NCI-H82 treated with DMSO at 0.1 percent for 48 hours (cell line): ENCODE results near the gene ZNF160.
"Not testable (repeated sequence)": the region's sequence is repeated elsewhere in the genome, so short reads cannot be mapped to it uniquely, and the experiment has no call there.

Source experiments
- DNase-seq: peaks from one replicate; lab custom pipeline; 2025; ENCODE audit not compliant: unreplicated experiment; lab: John Stamatoyannopoulos, UW

ZNF160 gene

DNA sequence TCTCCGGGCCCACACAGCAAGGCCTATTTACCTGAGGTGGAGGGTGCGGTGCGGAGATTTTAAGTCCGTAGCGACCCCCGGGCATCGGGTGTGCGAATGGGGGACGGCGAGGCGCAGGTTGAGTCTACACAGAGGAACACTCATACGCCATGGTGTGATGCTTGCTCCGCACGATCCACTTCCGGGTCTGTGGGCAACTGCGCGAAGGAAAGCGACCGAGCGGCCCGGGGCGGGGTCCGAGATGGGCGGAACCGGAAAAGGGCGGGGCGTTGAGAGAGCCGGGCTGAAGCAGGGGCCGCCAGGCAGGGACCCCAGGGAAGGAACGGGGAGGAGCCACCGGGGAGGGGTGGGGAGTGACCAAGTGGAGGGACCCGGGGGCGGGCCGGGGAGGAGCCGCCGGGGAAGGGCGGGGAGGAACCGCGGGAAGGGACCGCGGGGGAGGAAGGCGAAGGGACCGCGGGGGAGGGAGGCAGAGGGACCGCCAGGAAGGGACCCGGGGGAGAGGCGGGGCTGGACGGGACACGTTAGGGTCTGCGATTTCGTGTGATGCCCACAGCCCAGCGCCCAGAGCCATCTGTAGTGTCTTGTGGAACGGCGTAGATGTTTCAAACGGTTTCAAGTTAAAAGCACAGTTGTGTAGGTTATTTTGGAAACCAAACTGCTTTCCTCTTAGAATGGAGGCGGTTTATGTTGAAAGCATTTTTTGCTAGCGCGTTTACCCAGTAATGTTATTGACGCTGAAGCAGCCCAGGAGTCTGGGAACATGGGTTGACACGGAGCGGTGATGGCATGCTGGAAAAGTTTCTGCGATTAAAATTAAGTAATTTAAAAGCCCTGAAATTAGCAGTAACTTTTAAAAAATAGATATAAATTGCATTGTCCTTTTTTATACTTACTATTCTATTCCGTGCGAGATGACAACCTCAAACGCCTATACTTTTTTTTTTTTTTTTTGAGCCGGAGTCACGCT lies at the start of gene ZNF160:
TSS of gene ZNF160 (minus strand) at position 189 of the 970 bp plus-strand sequence. CDS start 17,146 bp downstream, outside the sequence.
- peak; percentile 93 for DNase-seq

DNA sequence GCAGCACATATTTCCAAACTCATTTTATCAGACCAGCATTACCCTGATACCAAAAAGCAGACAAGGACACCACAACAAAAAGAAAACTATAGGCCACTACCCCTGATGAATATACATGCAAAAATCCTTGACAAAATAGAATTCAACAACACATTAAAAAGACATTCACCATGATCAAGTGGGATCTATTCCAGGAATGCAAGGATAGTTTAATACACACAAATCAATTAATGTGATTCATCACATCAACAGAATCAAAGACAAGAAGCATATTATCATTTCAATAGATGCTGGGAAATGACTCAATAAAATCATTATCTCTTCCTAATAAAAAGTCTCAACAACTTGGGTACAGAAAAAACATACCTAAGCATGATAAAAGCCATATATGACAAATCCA lies 44.4 kb upstream of the ZNF160 start:
- DNase-seq, result no peak

DNA sequence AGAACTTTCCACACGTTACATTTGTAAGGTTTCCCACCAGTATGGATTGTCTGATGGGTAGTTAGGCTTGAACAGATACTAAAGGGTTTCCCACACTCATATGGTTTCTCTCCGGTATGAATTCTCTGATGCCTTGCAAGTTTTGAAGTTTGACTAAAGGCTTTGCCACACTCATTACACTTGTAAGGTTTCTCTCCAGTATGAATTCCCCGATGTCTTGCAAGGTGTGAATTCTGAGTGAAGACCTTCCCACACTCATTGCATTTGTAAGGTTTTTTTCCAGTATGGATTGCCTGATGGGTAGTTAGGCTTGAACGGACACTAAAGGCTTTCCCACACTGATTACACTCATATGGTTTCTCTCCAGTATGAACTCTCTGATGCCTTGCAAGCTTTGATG lies 37.1 kb upstream of the ZNF160 start:
- no peak for DNase-seq

DNA sequence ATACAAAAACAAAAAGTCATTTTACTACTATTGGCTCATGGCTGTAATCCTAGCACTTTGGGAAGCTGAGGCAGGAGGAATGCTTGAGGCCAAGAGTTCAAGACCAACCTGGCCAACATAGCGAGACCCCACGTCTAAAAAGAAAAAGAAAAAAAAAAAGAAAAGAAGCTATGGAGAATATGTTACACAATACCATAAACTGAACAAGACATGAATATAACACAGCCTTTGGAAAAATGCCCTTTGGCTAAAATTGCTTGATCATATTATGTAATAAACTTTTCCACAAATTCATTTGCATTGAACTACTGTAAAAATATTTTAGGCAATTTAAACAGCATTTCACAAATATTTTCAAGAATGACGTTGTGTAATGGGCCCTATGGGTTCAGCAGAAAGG lies 33.2 kb upstream of the ZNF160 start:
- DNase-seq, result no peak

DNA sequence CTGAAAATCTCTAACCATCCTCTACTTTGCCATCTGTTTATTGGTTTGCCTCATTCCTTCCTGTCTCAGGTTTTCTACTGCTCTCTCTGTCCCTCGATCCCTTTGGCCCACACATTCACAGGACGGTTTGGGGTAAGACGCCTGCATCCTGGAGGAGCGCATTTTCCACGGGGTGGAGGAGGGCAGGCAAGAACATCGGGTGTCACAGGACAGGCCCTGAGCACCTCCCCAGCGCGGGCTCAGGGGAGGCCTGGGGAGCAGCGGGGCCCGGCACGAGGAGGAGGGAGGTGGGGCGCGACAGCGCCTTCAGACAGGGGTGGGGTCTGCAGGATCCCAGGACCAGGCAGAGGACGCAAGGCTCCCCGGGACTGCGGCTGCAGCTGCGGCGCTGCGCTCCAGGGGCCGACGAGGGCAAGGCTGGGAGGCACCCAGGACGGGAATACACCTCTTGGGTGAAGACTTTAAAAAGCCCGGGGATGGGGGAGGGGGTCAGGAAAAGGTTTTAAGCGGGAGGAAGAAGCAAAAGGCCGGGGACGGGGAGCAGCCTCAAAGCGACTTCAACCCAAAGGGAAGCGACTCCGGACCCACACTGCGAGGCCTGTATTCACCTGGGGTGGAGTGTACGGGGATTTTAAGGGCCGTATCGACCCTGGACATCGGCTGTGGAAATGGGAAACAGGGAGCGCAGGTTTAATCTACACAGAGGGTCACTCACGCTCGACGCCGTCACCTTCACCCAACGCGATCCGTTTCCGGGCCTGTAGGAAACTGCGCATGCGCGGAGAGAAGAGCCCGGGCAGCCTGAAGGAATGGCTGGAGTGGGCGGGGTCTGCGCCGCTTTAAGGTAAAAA lies 29.1 kb upstream of the ZNF160 start, which contains the start of gene ZNF415:
TSS of gene ZNF415 (minus strand) at position 770 of the 851 bp plus-strand sequence. CDS start 10,234 bp downstream, outside the sequence.
- DNase-seq, result peak; percentile 27

DNA sequence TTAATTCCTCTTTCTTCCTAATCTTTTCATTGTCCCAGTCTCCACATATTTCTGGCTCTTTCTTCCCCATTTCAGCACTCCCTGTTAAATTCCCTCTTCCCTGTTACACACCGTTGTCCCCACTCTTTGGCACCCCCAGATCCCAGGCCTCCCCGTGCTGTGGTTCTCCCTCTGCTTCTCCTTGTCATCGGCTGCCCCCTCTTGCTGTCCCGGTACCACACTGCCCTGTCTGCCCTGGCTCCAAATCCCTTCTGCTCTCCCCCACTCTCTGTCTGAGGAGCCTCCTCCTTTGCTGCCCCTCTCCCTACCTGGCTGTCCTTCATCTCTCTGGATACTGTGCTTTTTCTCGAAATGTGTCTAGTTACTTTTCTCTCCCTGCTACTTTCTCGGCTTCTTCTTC lies 28.5 kb upstream of the ZNF160 start:
- no peak for DNase-seq

DNA sequence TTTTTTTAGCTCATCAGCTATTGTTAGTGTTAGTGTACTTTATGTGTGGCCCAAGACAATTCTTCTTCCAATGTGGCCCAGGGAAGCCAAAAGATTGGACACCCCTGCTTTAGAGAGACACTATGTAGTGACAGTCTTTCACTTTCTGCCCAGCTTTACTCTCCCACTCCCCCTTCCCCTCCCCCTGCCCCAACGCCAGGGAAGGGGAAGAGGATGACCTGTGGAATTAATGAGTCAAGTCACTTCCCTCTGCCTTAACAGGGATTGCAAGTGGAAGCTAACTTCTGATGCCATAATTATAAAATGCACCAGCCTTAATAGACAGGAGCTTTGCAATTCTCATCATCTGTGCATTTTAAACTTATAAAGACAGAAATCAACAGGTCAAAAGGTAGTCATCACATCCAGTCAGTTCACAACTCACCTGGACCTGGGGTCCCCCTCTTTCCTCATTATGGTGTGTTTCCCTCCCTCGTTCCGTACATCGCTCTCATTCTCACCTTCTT lies 27.9 kb upstream of the ZNF160 start:
- no peak for DNase-seq

DNA sequence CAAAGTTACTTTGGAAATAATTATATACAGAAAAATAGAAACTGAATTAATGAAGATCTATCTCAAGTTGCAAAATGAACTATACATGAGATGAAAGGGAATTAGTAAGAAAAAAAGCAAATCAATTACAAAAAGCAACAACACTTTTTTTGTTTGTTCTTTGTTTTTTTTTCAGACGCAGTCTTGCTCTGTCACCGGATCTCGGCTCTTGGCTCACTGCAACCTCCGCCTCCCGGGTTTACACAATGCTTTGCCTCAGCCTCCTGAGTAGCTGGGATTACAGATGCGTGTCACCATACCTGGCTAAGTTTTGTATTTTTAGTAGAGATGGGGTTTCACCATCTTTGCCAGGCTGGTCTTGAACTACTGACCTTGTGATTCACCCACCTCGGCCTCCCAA lies 27.3 kb upstream of the ZNF160 start:
- DNase-seq, result no peak

DNA sequence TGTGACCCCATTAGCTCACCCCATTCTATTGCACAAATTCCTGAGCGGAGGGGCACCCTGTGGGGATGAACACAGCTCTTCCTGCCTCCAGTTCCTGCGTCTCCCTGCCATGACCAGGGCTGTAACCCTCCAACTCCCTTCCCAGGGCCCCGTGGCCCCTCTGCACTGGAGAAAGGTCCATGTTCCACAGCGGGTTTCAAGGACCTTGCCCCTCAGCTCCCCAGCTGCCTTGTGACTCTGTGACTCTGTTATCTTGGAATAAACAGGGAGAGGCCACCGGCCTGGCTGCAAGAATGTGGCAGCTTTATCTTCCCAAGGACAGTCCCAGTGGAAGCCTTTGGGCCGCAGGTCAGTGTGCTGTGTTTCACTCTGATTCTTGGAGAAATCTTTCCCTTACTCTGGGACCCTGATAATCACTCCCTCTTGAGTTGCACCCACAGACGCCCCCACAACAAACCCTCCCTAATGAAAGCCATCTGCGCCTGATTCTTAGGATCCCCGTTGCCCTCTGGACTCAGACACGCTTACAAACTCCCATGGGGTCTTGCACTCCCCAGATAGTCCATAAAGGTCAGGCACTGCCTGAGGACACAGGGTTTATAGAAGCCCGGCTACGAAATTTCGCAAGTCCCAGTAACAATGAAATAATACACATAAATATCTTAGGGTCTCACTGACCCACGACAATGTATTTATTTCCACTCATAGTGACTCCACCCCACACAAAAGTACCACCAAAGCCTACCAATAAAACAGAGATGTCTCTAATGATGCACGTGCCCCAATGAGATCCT lies 23.7 kb upstream of the ZNF160 start:
- not testable (repeated sequence) for DNase-seq

DNA sequence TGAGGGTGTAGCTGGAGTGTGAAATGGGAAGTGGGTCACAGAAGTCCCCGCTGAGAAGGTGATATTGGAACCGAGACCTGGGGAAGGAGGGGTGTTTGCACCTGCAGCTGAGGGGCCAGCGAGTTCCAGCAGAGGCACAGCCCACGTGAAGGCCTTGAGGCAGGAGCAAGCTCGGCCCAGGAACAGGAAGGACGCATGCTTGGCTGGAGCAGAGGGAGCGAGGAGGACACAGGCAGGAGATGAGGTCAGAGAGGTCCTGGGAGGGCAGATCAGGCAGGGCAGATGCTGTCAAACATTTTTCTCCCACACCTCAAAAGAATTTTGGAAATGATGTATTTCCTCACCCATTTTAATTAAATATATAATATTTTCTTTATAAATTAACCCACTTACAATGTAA lies 20.2 kb upstream of the ZNF160 start:
- DNase-seq, result no peak

DNA sequence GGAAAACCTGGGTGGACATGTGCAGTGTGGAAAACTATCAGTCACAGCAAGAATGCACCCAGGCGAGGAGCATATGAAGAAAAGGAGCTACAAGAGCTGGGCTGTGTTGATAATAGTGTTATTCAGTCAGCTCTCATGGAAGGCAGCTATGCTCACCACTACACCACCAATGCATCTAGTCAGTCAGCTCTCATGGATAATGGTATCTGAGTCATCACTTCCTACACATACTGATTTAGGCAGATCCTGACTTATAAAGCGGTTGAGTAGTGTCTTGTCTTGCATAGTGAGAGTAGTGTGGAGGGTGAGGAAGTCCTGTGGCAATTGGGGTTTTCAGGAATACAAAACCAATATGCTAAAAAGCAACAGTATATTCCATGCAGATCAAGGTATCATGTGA lies 9.1 kb upstream of the ZNF160 start:
- no peak for DNase-seq

DNA sequence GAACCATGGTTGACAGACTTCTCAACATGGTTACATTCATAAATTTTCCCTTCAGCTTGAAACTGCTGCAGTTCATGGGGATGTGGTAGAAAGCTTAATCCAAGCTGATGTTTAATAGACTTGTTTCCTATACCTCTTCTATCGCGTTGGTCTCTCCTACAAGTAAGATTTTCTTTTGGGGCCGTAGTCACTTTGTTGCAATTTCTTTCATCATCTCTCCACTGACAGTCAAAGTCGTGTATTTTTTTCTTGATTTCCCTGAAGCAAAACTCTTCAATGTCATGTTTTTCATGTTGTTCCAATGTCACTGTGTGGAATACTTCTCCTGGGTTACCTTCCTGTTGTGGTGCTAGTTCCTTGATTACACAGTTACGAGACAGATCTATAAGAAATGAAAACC lies 6.3 kb upstream of the ZNF160 start:
- DNase-seq, result no peak

DNA sequence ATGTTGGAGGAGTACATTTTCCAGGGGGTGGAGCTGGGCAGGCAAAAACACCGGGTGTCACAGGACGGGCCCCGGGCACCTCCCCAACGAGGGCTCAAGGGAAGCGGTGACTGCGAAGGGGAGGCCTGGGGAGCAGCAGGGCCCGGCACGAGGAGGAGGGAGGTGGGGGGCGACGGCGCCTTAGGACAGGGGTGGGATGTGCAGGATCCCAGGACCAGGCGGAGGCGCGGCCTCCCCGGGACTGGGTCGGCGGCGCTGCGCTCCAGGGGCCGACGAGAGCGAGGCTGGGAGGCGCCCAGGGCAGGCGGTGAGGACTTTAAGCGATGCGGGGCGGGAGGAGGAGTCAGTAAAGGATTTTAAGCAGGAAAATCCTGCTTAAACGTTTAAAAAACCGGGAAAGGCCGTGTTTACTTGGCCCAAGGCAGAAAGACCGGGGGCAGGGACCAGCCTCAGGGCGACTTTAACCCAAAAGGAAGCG lies 427 bp downstream of the ZNF160 start:
- no peak for DNase-seq

DNA sequence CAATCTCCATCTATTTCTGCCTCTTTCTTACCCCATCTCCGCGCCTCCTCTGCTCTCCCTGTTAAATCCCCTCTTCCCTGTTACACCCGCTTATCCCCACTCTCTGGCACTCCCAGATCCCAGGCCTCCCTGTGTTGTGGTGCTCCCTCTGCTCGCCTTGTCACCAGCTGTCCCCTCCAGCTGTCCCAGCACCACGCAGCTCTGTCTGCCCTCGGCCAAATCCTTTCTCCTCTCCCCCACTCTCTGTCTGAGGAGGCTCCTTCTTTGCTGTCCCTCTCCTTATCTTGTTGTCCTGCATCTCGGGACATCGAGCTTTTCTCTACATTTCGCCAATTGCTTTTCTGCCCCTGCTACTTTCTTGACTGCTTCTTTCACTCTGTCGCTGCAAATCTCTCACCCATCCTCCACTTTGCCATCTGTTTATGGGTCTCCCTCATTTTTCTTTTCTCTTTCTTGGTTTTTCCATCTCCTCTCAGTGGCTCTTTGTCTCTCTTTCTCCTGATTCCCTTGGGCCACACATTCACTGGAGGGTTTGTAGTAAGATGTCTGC lies 941 bp downstream of the ZNF160 start:
- peak; percentile 63 for DNase-seq

DNA sequence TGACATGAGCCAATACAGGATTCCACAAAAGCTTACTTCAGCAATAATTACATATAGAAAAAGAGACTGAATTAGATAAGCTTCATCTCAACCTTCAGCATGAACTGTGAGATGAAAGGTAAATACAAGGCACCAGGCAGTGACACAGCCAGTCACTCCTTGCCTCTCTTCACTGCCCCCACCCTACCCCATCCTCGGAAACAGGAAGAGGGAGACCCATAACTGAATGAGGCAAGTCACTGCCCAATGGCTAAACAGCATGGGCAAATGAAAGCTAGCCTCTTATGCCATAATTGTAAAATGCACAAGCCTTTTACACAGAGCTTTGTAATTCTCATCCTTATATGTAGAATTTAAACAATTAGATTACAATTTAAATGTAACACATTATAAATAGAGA lies 1.7 kb downstream of the ZNF160 start:
- DNase-seq, result no peak

DNA sequence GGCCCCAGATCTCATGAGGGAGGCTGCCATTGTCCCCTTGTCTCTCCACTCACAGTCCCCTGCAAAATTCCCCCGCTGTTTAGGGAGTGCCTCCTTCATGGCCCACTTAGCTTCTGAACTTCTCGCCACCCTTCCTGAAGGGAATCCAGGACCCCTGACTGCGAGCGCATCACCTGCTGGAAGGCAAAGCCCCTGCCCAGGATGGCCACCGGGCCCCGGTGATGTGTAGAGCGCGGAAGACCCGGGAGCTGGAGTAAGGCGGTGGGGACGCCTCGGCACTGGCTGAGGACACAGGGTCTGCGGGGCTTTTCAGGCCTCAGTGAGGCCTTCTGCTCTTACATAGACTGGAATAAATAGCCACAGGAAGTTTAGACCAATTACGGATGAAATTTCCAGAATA lies 4.7 kb downstream of the ZNF160 start:
- DNase-seq, result not testable (repeated sequence)

DNA sequence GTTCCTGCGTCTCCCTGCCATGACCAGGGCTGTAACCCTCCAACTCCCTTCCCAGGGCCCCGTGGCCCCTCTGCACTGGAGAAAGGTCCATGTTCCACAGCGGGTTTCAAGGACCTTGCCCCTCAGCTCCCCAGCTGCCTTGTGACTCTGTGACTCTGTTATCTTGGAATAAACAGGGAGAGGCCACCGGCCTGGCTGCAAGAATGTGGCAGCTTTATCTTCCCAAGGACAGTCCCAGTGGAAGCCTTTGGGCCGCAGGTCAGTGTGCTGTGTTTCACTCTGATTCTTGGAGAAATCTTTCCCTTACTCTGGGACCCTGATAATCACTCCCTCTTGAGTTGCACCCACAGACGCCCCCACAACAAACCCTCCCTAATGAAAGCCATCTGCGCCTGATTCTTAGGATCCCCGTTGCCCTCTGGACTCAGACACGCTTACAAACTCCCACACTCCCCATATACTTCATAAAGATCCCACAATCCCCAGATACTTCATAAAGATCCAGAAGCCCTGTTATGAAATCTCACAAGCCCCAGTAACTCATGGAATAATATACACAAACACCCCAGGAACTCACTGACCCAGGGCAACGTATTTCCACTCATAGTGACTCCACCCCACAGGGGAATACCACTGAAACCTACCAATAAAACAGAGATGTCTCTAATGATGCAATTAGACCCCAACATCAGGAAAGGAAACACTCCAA lies 6.1 kb downstream of the ZNF160 start:
- DNase-seq, result not testable (repeated sequence)

DNA sequence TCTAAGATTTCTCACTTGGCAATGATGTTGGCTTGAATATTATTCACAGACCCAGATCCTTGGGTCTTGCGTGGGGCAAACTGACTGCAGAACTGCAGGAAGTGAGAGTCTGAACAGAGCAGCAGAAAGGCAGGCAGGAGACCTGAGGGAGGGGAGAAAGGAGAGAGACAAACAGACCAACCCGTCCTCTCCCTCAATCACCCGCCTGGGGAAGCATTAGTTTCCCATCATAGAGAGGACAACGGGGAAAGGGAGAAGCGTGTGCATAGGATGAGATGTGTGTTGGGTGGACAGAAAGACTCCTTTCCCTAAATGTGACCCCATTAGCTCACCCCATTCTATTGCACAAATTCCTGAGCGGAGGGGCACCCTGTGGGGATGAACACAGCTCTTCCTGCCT lies 6.6 kb downstream of the ZNF160 start:
- DNase-seq, result not testable (repeated sequence)

DNA sequence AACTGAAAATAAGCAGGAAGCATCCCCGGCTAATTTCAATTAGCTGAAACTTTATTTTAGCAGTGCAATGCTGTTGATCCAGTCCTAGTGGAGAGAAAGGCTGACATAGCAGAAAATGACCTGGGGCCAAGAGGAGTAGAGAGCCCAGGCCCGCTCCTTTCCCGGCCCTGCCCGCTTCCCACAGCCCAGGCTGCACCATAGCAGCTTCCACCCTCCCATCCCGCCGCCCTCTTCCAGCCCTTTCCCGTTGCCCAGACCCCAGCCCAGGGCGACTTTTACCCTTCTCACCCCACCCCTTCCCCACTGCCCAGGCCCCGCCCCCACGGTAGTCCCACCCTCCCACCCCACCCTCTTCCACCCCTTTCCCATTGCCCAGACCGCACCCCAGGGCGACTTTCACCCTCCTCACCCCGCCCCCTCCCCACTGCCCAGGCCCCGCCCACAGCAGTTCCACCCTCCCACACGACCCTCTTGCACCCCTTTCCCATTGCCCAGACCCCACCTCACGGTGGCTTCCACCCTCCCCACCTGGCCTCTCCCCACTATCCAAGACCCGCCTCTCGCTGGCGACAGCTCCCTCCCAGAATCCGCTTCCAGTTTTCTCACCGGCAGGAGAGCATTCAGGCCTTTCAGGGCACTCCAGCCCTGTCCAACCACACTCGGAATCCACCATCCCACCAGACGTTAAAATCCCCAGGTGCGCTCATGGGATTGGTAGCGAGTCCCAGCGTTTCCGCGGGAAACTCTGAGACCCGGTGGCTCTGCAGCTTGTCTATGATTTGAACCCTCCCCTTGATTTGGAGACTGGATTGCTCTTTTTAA lies 8.3 kb downstream of the ZNF160 start:
- no peak for DNase-seq
